IMR-90 (cell line): Measurements from ENCODE around the gene CYP46A1. TPM values are rescaled to one million over a fixed set of nuclear protein-coding genes. Genes with fewer than 3 reads are reported as not detected.

Experiments
- ATAC-seq: fragments of 200-7000 bp; cut with Tn5 transposase; 2 replicates; pipeline ENCODE4 v1.9.1; 2020; ENCODE audit warnings: low read depth, mild to moderate bottlenecking, moderate library complexity
- BruUV-seq: library from RNA; stranded (reverse); fragments of 400-500 nt; replicated peaks from 2 replicates; lab custom pipeline; 2021; lab: Mats Ljungman, UMichigan
- CTCF ChIA-PET: fragments of 300-600 bp; formaldehyde crosslinking; extraction: SDS; loops from one replicate; lab custom pipeline; 2021; ENCODE audit warnings: antibody characterized with exemption; lab: Yijun Ruan, JAX
- POLR2A ChIA-PET: fragments of 300-600 bp; sonication (Branson Sonifier 250); formaldehyde crosslinking; loops from one replicate; lab custom pipeline; 2022; ENCODE audit warnings: antibody characterized with exemption; ENCODE audit not compliant: unreplicated experiment; lab: Charles Lee
- DNase-seq: peaks from one replicate; pipeline ENCODE4 v3.0.0; 2013
- H2AFZ ChIP-seq: replicated peaks from 2 replicates; pipeline ENCODE3; 2013; ENCODE audit warnings: low read length, mild to moderate bottlenecking; ENCODE audit not compliant: poor library complexity
- H2AK5ac ChIP-seq: 2 replicates; pipeline ENCODE4 v1.6.1; 2013; ENCODE audit warnings: low read depth, low read length, inconsistent platforms
- H2AK9ac ChIP-seq: replicated peaks from 2 replicates; pipeline ENCODE3; 2013; ENCODE audit warnings: mild to moderate bottlenecking, low read depth, low read length, moderate library complexity; ENCODE audit not compliant: poor library complexity
- H2BK120ac ChIP-seq: 2 replicates; pipeline ENCODE4 v1.6.1; 2013; ENCODE audit warnings: low read depth, low read length, inconsistent platforms
- H2BK15ac ChIP-seq: 3 replicates; pipeline ENCODE4 v1.6.1; 2013; ENCODE audit warnings: low read depth, low read length, inconsistent platforms
- H2BK20ac ChIP-seq: 2 replicates; pipeline ENCODE4 v1.6.1; 2013; ENCODE audit warnings: low read depth, mild to moderate bottlenecking, inconsistent platforms, low read length, moderate library complexity
- H2BK5ac ChIP-seq: 2 replicates; pipeline ENCODE4 v1.6.1; 2013; ENCODE audit warnings: mild to moderate bottlenecking, low read depth, low read length, inconsistent platforms; ENCODE audit not compliant: poor library complexity, severe bottlenecking
- H3K14ac ChIP-seq: replicated peaks from 2 replicates; pipeline ENCODE4 v1.6.1; 2013; ENCODE audit warnings: low read depth, low read length, inconsistent platforms
- H3K18ac ChIP-seq: 2 replicates; pipeline ENCODE4 v1.6.1; 2013; ENCODE audit warnings: low read depth, low read length, control low read depth
- H3K23ac ChIP-seq: 2 replicates; pipeline ENCODE4 v1.6.1; 2013; ENCODE audit warnings: low read depth, low read length, inconsistent platforms
- H3K27ac ChIP-seq: 2 replicates; pipeline ENCODE4 v1.5.1; 2013; ENCODE audit warnings: mild to moderate bottlenecking, control low read depth, low read length; ENCODE audit not compliant: insufficient read depth
- H3K27me3 ChIP-seq: 2 replicates; pipeline ENCODE4 v1.6.1; 2013; ENCODE audit warnings: low read length; ENCODE audit not compliant: control insufficient read depth, insufficient read depth
- H3K36me3 ChIP-seq: 2 replicates; pipeline ENCODE4 v1.6.1; 2013; ENCODE audit warnings: low read length, mixed read lengths; ENCODE audit not compliant: control insufficient read depth, insufficient read depth
- H3K4ac ChIP-seq: 2 replicates; pipeline ENCODE4 v1.6.1; 2013; ENCODE audit warnings: low read depth, low read length, inconsistent platforms
- H3K4me1 ChIP-seq: 2 replicates; pipeline ENCODE4 v1.6.1; 2013; ENCODE audit warnings: low read length, mixed read lengths; ENCODE audit not compliant: control insufficient read depth, insufficient read depth
- H3K4me2 ChIP-seq: 2 replicates; pipeline ENCODE4 v1.6.1; 2013; ENCODE audit warnings: low read depth, mild to moderate bottlenecking, control low read depth, low read length, moderate library complexity
- H3K4me3 ChIP-seq: 2 replicates; pipeline ENCODE4 v1.5.1; 2013; ENCODE audit warnings: low read depth, mild to moderate bottlenecking, control low read depth, low read length, moderate library complexity; ENCODE audit not compliant: insufficient read depth
- H3K56ac ChIP-seq: 2 replicates; pipeline ENCODE4 v1.6.1; 2013; ENCODE audit warnings: low read length, inconsistent platforms; ENCODE audit not compliant: insufficient read depth; ENCODE audit errors: extremely low read depth
- H3K79me1 ChIP-seq, 2 experiments: 2 replicates each; pipeline ENCODE4 v1.6.1; 2013; ENCODE audit warnings: low read length in 2 of 2, inconsistent platforms in 1 of 2, low read depth in 1 of 2
- H3K9ac ChIP-seq: 2 replicates; pipeline ENCODE4 v1.6.1; 2013; ENCODE audit warnings: low read depth, low read length, control low read depth
- H3K9me1 ChIP-seq: 2 replicates; pipeline ENCODE4 v1.6.1; 2013; ENCODE audit warnings: low read length, inconsistent platforms; ENCODE audit not compliant: insufficient read depth
- H3K9me3 ChIP-seq: 2 replicates; pipeline ENCODE4 v1.6.1; 2013; ENCODE audit warnings: low read length; ENCODE audit not compliant: control insufficient read depth, insufficient read depth
- H4K20me1 ChIP-seq: 2 replicates; pipeline ENCODE4 v1.6.1; 2013; ENCODE audit warnings: low read length, inconsistent platforms; ENCODE audit not compliant: insufficient read depth
- H4K5ac ChIP-seq: 2 replicates; pipeline ENCODE4 v1.6.1; 2013; ENCODE audit warnings: mild to moderate bottlenecking, low read depth, low read length, control low read depth
- H4K8ac ChIP-seq, 2 experiments: 2 replicates each; pipeline ENCODE4 v1.6.1; 2013; ENCODE audit warnings: low read depth in 2 of 2, low read length in 2 of 2, control low read depth in 1 of 2, inconsistent platforms in 1 of 2
- H4K91ac ChIP-seq: 2 replicates; pipeline ENCODE4 v1.6.1; 2013; ENCODE audit warnings: low read depth, low read length, inconsistent platforms; ENCODE audit not compliant: insufficient read depth
- BHLHE40 ChIP-seq: fragments of 150-350 bp; IDR thresholded peaks from 2 replicates; pipeline ENCODE4 v1.6.1; 2016; ENCODE audit warnings: mild to moderate bottlenecking, low read depth, low read length
- CEBPB ChIP-seq: IDR thresholded peaks from 2 replicates; pipeline ENCODE4 v1.6.1; 2012; ENCODE audit warnings: low read depth, low read length, improper control_type of control experiment
- MAFK ChIP-seq: IDR thresholded peaks from 2 replicates; pipeline ENCODE4 v1.6.1; 2012; ENCODE audit warnings: low read depth, low read length, improper control_type of control experiment
- MAZ ChIP-seq: IDR thresholded peaks from 2 replicates; pipeline ENCODE4 v1.6.1; 2012; ENCODE audit warnings: low read depth, mild to moderate bottlenecking, low read length, improper control_type of control experiment, moderate library complexity, borderline replicate concordance
- MXI1 ChIP-seq: IDR thresholded peaks from 2 replicates; pipeline ENCODE4 v1.6.1; 2012; ENCODE audit warnings: low read depth, mild to moderate bottlenecking, low read length, moderate library complexity, borderline replicate concordance
- NFE2L2 ChIP-seq: fragments of 150-350 bp; IDR thresholded peaks from 2 replicates; pipeline ENCODE4 v1.6.1; 2016; ENCODE audit warnings: low read depth, mild to moderate bottlenecking, low read length
- POLR2A ChIP-seq: IDR thresholded peaks from 2 replicates; pipeline ENCODE4 v1.6.1; 2012; ENCODE audit warnings: mild to moderate bottlenecking, low read depth, low read length
- RAD21 ChIP-seq: IDR thresholded peaks from 2 replicates; pipeline ENCODE4 v1.6.1; 2012; ENCODE audit warnings: low read length, improper control_type of control experiment
- RCOR1 ChIP-seq: IDR thresholded peaks from 2 replicates; pipeline ENCODE4 v1.6.1; 2012; ENCODE audit warnings: mild to moderate bottlenecking, low read length, improper control_type of control experiment; ENCODE audit not compliant: insufficient replicate concordance
- RFX5 ChIP-seq: IDR thresholded peaks from 2 replicates; pipeline ENCODE4 v1.8.0; 2012; ENCODE audit warnings: low read depth, mild to moderate bottlenecking, low read length, moderate library complexity
- SMC3 ChIP-seq: fragments of 150-350 bp; IDR thresholded peaks from 2 replicates; pipeline ENCODE4 v1.6.1; 2016; ENCODE audit warnings: low read depth, mild to moderate bottlenecking, antibody characterized with exemption, low read length, moderate library complexity
- WGBS, 2 experiments: methylation state at CpG; one replicate each; pipeline versions ENCODE4 v1.1.5 to v1.1.7; 2013; ENCODE audit warnings: missing lambda C conversion rate in 2 of 2; ENCODE audit not compliant: insufficient read length in 1 of 2; ENCODE audit errors: extremely low coverage in 2 of 2; 5-methylcytosine and 5-hydroxymethylcytosine counted together
- dilution Hi-C: fragments of 300-500 bp; cut with HindIII; formaldehyde crosslinking; loops from one replicate; pipeline ENCODE4 v1.14.3; 2018; ENCODE audit warnings: low sequenced_read_pairs; ENCODE audit not compliant: unreplicated experiment
- in situ Hi-C: fragments of 300-500 bp; cut with MboI; formaldehyde crosslinking; loops from 3 replicates; pipeline ENCODE4 v1.14.3; 2019; ENCODE audit warnings: low sequenced_read_pairs, inconsistent platforms, mixed read lengths
- intact Hi-C: fragments of 100-400 bp; cut with micrococcal nuclease; formaldehyde crosslinking; loops from 2 replicates; pipeline ENCODE4 v1.10.0; 2022
- polyA plus RNA-seq, 3 experiments: library from polyadenylated mRNA; depleted of rRNA; stranded (reverse); fragments of >200 nt; gene quantifications; 2 replicates each; pipeline ENCODE4 v1.2.3, GENCODE V29; 2012; ENCODE audit warnings: low replicate concordance in 1 of 3
- total RNA-seq: library from RNA; depleted of rRNA; stranded (reverse); fragments of >200 nt; gene quantifications from 2 replicates; pipeline ENCODE4 v1.2.3, GENCODE V29; 2012
- TF ChIP-seq, protein P1 (sequence below): conservative IDR thresholded peaks from 2 replicates; pipeline ENCODE4 v1.5.1; 2012; ENCODE audit warnings: mild to moderate bottlenecking, low read depth, low read length, improper control_type of control experiment
- TF ChIP-seq, protein P2 (sequence below): fragments of 150-350 bp; IDR thresholded peaks from 2 replicates; pipeline ENCODE4 v1.6.1; 2017; ENCODE audit warnings: mild to moderate bottlenecking, antibody characterized with exemption, low read length, low read depth

The CYP46A1 gene
- total and polyA plus RNA-seq, 2 of the 4 experiments (the other 2 are of a cell fraction) = 0.18 to 0.31 TPM

DNA sequence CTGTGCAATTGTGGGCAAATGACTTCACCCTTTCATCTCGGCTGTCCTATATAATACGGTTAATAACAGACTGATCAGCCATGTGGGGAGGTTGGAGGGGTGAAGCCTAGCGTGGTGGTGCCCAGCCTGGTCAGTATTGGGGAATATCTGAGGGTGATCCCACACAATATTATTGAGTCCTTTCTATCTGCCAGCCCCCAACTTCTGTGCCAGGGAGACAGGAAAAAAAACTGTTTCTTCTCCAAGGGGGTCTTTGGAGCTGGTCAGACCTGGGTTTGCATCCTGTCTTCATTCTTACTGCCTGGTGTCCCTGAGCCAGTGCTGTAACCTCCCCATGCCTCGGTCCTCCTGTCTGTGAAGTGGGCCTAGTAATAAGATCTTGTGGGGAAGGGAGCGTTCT is 6.5 kb downstream of the CYP46A1 start:
- Histone ChIP-seq H3K27me3 (peaks cover 41% of the 10 kb centered on the region), H3K9me1 (no peaks in the 10 kb centered on the region), H2BK120ac (no peak overlapping the region), H4K5ac (no peak overlapping the region), H3K4me3 (no peak overlapping the region), H2BK15ac (no peak overlapping the region), H2AFZ (no peak overlapping the region), H3K18ac (no peak overlapping the region), H4K8ac (no peak overlapping the region), H3K56ac (no peak overlapping the region), H3K79me1 (no peaks in the 10 kb centered on the region), H3K4me1 (no peaks in the 10 kb centered on the region), H2AK5ac (no peak overlapping the region), H3K36me3 (no peaks in the 10 kb centered on the region), H3K9ac (no peak overlapping the region), H4K91ac (no peak overlapping the region), H3K4me2 (no peak overlapping the region), H3K27ac (no peak overlapping the region), H3K23ac (no peak overlapping the region), H4K20me1 (no peaks in the 10 kb centered on the region; the same call in 1 of the 2 replicates), H3K14ac (no peak overlapping the region), H3K4ac (no peak overlapping the region), H2BK20ac (no peak overlapping the region), H2AK9ac (no peak overlapping the region), H3K9me3 (no peaks in the 10 kb centered on the region), H2BK5ac (no peak overlapping the region)
- ATAC-seq (no peak), DNase-seq (no peak)
- no TSS peak for BruUV-seq
- dilution Hi-C loops (no loop called here), intact Hi-C loops (no loop called here), in situ Hi-C loops (no loop called here)
- TF ChIP-seq MAZ = no peak
- TF ChIP-seq, protein P1, sequence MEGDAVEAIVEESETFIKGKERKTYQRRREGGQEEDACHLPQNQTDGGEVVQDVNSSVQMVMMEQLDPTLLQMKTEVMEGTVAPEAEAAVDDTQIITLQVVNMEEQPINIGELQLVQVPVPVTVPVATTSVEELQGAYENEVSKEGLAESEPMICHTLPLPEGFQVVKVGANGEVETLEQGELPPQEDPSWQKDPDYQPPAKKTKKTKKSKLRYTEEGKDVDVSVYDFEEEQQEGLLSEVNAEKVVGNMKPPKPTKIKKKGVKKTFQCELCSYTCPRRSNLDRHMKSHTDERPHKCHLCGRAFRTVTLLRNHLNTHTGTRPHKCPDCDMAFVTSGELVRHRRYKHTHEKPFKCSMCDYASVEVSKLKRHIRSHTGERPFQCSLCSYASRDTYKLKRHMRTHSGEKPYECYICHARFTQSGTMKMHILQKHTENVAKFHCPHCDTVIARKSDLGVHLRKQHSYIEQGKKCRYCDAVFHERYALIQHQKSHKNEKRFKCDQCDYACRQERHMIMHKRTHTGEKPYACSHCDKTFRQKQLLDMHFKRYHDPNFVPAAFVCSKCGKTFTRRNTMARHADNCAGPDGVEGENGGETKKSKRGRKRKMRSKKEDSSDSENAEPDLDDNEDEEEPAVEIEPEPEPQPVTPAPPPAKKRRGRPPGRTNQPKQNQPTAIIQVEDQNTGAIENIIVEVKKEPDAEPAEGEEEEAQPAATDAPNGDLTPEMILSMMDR = no peak
- TF ChIP-seq RAD21 = no peak
- TF ChIP-seq RCOR1 = no peak
- no peak for TF ChIP-seq NFE2L2
- TF ChIP-seq MXI1 = no peak
- TF ChIP-seq MAFK = no peak
- no peak for TF ChIP-seq RFX5
- no peak for TF ChIP-seq CEBPB
- no peak for TF ChIP-seq POLR2A
- TF ChIP-seq, protein P2, sequence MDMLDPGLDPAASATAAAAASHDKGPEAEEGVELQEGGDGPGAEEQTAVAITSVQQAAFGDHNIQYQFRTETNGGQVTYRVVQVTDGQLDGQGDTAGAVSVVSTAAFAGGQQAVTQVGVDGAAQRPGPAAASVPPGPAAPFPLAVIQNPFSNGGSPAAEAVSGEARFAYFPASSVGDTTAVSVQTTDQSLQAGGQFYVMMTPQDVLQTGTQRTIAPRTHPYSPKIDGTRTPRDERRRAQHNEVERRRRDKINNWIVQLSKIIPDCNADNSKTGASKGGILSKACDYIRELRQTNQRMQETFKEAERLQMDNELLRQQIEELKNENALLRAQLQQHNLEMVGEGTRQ = no peak
- TF ChIP-seq BHLHE40 = no peak
- TF ChIP-seq SMC3 = no peak
- POLR2A ChIA-PET = no interaction called here
- CTCF ChIA-PET = no interaction called here
- whole genome bisulfite sequencing, 2 experiments = no CpG with 5 or more reads among the region's 5 CpGs
